Stimulated activated CD4-positive, alpha-beta T cell treated with anti-CD3 and anti-CD28 coated beads, TNF-alpha, amount 100 ng/mL, for 24 hours (primary cell): Measurements from ENCODE around the gene FGF18.
A peak's percentile ranks its signal among the peaks of the same experiment; 100 is the strongest.

Experiments used
- DNase-seq, 3 experiments: peaks; one replicate each; pipeline ENCODE4 v3.0.0-alpha.2; 2020; ENCODE audit warnings: low read depth in 3 of 3

Gene FGF18

GRCh38 chr5:171470420-171470819, 51.0 kb downstream of the FGF18 start:
- no peak for DNase-seq

- DNase-seq = no peak
Observed at GRCh38 chr5:171474230-171474813, 54.9 kb downstream of the FGF18 start.

- no peak for DNase-seq
Observed at GRCh38 chr5:171475596-171475995, 56.1 kb downstream of the FGF18 start.

DNA sequence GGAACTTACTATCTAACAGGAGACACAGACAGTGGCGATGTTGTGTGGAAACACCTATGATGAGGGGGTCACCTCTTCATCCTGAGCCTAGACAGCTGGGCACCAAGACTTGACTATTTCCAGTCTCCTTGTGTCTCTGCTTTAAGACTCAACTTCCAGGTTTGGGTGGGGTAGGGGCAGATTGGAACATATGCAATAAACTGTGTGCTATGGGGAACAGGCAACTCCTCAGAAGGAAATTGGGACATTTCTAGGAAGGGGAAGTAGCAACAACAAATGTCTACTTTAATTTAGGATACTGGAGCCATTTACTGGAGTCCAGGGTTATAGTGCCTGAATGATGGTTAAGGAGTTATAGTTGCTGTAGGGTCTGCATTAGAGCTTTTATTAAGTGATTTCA, 57.3 kb downstream of the FGF18 start:
- no peak for DNase-seq

DNA sequence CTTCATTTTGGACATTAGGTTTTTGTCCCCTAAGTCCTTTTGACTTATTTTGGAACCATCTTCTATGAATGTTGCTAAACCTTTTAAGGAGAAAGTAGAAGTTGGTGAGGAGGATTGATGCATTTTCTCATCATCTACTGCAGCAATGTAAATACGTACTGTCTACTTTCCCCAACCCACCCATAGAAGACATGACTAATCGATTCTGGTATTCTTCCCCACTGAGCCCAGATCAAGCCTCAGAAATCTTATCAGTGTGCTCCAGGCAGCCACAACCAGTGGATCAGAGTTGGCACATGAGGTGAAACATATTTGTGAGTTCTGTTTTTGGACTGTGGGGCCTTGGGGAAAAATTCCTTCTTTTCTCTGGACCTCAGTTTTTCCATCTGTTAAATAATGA, 57.7 kb downstream of the FGF18 start:
- no peak for DNase-seq

DNA sequence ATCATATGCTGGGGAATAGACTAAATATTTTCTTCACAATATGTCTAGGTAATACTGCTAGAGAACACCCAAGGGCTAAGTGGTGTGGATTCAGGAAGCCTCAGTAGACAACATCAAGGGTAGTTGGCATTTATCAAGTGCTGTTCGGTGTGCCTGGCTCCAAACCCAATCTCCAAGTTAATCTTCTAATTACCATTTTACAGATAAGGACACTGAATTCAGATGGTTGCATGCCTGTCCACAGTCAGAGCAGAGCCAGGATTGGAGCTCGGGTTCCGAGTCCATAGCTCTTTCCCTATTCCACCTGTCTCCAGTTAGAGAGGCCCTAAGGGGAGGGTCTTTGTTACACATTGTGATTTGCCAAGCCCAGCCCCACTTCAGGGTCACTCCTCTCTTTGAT, 58.2 kb downstream of the FGF18 start:
- no peak for DNase-seq

DNA sequence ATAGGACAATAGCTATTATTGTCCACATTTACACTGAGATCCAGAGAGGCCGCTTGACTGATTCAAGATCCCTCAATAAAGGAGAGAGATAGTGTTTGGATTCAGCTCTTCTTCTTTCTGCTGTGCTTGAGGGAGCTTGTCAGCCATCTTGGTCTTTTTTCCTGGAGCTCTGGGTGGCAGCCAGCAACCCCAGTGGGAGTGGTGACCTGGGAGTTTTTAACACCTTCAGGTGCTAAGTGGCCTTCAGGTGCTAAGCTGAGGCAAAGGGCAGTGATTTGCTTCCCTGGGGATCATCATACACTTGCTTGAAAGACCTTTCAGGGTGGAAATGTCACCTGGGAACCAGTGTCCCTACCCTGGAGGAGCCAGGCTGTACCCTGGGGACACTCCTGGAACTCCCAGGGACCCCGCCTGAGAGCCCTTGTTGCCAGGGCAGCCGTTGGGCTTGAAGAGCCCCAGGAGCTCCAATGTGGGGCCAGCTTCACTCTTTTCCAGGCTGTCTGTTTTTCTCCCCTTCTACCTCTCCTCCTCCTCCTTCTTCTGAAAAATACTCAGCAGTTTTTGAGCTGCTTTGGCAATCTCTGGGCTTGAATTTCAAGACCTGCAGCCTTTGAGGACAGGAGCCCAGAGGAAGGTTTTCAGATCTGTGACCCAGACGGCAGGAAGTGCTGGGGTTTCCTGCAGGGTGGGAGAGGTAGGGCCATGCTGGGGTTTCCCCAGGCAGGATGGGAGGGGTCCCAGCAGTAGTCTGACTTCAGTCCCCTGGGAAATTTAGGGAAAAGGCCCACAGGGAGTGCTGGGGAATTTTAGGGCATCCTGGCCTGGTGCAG, 59.7 kb downstream of the FGF18 start:
- no peak for DNase-seq

DNA sequence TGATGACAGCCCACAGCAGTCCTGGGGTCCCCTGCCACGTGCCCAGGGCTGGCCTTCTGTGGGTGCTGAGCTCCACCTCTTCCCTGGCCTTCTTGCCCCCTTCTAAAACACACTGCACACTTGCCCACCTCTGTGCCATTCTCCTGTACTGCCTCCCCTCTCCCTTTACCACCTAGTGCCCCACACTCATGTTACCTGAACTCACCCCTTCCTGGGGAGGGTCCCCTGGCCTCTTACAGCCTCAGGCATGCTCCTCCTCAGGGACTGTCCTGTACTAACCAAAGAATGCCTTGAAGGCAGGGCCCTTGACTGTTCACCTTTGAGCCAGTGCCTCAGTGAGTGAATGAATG, 60.3 kb downstream of the FGF18 start:
- no peak for DNase-seq

GRCh38 chr5:171480239-171480638, 60.8 kb downstream of the FGF18 start:
- no peak for DNase-seq

- DNase-seq = no peak
Observed at GRCh38 chr5:171481571-171482433, 62.4 kb downstream of the FGF18 start.

GRCh38 chr5:171482434-171482730, 62.9 kb downstream of the FGF18 start:
- no peak for DNase-seq

DNA sequence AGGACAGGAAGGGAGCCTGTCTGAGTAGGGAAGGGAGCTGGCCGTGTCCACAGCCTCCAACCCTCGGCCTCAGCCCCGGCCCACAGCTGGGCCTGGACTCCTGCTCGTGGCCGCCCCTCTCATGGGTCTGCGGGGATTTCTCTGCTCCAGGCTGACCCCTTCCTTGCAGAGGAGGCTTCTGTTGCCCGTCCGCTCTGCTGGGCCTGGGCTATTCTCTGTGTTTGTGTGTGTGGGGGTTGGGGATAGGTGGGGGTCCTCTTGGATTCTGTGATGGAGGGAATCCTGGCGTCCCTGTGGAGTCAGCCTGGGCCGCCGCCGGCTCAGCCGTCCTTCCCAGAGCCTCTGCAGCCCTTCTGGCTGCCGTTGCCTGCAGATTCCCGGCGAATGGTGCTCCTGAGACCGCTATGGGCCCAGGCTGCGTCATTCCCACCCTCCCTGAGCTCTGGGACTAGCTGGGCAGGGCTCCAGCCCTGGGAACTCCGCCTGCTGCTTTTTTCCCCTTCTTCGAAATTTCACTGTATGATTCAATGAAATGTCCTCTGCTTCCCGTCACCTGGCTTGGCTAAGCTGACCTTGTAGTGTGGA, 64.2 kb downstream of the FGF18 start:
- no peak for DNase-seq

GRCh38 chr5:171484460-171484899, 65.0 kb downstream of the FGF18 start:
- peak; percentile 35 to 50 (median 38) for DNase-seq

- DNase-seq = no peak
Observed at GRCh38 chr5:171485668-171486067, 66.2 kb downstream of the FGF18 start.

DNA sequence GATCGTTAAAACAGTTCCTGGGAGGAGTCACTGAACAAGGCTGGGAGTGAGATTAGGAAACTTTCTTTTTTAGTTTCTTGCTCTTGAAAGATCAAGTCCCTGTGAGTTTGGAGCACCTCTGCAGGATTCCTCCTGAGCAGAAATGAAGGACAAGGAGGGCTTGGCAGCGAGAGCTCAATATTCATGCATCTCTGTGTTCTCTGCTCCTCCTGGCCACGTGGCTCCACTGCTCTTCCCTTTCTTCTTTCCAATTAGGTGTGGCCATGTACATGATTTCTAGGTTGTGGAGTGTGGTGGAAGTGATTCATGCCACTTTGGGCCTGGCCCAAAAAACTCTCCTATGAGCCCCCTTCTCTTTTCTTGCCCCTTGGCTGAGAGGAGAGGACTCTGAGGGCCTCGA, 67.2 kb downstream of the FGF18 start:
- no peak for DNase-seq

- DNase-seq = no peak
Observed at GRCh38 chr5:171488876-171489275, 69.4 kb downstream of the FGF18 start.

DNA sequence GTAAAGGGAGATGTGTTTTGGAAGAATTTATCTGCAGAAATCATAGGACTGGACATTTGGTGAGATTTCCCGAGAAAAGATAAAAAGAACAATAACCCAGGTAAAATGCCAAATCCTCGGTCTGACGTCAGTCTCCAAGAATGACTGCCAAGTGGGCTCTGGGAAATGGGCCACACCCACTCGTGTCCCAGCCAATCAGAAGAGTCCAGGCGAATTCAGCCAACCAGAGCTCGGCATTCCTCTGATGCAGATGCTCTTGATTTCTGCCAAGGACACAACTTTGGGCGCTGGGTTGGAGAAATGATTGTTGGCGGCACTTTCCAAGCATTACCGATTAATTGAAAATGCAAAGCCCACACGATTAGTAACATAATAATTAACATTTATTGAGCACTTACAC, 73.3 kb downstream of the FGF18 start:
- no peak for DNase-seq

- no peak for DNase-seq
Observed at GRCh38 chr5:171493646-171494393, 74.4 kb downstream of the FGF18 start.

DNA sequence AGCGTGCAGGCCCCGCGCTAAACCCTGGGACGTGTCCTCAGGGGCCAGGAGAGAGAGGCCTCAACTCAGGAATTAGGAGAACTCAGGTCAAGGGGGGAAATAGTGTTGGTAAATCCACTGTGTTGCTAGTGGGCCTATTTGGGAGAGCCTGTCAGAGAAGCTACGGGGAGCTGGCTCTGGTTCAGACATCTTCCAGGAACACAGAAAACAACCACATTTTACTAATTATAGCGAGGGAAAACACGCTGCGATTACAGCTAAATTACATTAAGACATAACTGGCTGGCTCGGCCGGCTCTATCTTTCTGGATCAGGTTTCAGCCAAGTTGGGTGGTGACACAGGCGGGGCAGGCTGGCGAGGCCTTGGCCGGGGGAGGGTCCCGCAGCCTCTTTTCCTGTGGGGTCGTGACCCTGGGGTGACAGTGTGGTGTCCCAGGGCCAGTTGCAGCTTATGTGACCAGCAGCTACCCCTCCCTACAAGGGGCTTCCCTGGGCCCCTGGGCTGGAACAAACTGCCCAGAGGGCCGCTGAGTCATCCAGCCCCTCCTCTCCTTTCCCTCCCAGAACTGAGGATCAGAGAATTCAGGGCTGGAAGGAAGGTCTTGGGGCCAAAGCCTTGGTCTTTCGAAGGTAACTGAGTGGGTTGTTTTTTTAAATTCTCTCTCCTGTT, 75.1 kb downstream of the FGF18 start:
- no peak for DNase-seq

DNA sequence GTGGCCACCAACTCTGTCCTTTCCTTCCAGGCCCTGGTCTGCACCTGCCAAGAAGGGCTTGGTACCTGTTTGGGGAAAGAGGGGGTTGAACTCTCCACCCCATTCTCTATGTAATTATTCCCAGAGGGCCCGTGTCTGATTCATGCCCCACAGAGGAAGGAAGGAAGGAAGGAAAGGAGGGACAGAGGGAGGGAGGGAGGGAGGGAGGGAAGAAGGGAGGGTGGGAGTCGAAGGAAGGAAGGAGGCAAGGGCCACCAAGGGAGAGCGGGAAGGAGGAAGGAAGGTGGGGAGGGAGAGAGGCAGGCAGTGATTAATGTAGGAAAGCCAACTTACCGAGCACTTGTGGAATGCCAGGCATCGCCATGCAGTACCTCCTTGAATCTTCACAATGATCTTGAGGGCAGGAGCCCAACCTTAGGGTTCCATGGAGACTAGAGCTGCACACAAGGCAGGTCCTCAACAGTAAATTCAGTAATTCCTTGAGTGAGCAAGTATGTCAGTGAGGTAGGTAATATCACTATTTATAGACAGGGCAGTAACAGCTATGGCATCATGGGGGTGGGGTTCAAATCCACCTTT, 75.8 kb downstream of the FGF18 start:
- no peak for DNase-seq

GRCh38 chr5:171496456-171496855, 77.0 kb downstream of the FGF18 start:
- DNase-seq = no peak
